ENCODE results near the gene ATP2B1.

Gene ATP2B1

DNA sequence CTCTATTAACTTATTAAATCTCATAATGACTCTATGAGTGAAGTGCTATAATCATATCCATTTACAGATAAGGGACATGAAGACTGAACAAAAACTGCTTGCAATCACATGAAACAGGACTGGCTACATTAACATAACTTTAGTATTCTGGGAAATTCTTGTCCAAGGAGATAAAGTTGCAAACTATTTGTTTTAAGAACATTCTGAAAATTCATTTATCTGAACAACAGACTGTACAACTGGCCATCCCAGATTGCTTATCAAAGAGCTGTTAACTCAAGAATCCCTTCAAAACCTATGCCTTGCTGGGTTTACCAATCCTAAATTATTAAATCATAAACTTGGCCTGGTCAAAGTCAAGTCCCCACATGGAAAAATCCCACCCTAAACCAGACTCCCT is 143.6 kb downstream of the ATP2B1 start:
- TF ChIP-seq FOXP2 (optimal IDR thresholded peaks at IDR 0.05; ENCODE audit: borderline replicate concordance, extremely low read depth, extremely low read length, insufficient read depth): no peak
- TF ChIP-seq, protein P1, sequence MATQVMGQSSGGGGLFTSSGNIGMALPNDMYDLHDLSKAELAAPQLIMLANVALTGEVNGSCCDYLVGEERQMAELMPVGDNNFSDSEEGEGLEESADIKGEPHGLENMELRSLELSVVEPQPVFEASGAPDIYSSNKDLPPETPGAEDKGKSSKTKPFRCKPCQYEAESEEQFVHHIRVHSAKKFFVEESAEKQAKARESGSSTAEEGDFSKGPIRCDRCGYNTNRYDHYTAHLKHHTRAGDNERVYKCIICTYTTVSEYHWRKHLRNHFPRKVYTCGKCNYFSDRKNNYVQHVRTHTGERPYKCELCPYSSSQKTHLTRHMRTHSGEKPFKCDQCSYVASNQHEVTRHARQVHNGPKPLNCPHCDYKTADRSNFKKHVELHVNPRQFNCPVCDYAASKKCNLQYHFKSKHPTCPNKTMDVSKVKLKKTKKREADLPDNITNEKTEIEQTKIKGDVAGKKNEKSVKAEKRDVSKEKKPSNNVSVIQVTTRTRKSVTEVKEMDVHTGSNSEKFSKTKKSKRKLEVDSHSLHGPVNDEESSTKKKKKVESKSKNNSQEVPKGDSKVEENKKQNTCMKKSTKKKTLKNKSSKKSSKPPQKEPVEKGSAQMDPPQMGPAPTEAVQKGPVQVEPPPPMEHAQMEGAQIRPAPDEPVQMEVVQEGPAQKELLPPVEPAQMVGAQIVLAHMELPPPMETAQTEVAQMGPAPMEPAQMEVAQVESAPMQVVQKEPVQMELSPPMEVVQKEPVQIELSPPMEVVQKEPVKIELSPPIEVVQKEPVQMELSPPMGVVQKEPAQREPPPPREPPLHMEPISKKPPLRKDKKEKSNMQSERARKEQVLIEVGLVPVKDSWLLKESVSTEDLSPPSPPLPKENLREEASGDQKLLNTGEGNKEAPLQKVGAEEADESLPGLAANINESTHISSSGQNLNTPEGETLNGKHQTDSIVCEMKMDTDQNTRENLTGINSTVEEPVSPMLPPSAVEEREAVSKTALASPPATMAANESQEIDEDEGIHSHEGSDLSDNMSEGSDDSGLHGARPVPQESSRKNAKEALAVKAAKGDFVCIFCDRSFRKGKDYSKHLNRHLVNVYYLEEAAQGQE (IDR thresholded peaks at IDR 0.05; ENCODE audit: insufficient read depth in 1 of 2, low read depth in 2 of 2, low read length in 2 of 2): no peak
- no peak for TF ChIP-seq SIN3A (IDR thresholded peaks at IDR 0.05; ENCODE audit: borderline replicate concordance, insufficient read depth, low read length)
- TF ChIP-seq POLR2AphosphoS5 (IDR thresholded peaks at IDR 0.05; ENCODE audit: low read depth, low read length): no peak
- TF ChIP-seq TAF1 (IDR thresholded peaks at IDR 0.05; ENCODE audit: borderline replicate concordance, insufficient read depth, low read length): no peak

DNA sequence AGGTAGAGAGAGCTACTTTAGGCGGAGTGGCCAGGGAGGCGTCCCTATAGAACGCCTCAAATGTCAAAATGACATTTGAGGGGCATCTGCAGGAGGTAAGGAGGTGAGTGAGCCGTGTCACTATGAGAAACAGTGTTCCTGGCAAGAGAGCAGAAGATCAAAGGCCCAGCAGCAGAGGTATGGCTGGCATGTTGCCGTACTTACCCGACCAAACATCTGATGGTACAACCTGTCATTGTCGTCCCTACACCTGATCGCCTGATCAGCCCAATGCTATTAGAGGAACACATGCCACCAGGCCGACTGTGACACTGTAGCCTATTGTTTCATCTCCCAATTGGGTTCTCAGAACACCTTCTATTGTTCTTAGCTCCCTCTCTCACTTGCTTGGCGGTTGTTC is 148.9 kb downstream of the ATP2B1 start:
- TF ChIP-seq, protein P1 (IDR thresholded peaks at IDR 0.05; ENCODE audit: insufficient read depth in 1 of 2, low read depth in 2 of 2, low read length in 2 of 2): no peak
- TF ChIP-seq POLR2AphosphoS5 (IDR thresholded peaks at IDR 0.05; ENCODE audit: low read depth, low read length): no peak
- TF ChIP-seq TAF1 (IDR thresholded peaks at IDR 0.05; ENCODE audit: borderline replicate concordance, insufficient read depth, low read length): no peak
- no peak for TF ChIP-seq FOXP2 (optimal IDR thresholded peaks at IDR 0.05; ENCODE audit: borderline replicate concordance, extremely low read depth, extremely low read length, insufficient read depth)
- TF ChIP-seq SIN3A (IDR thresholded peaks at IDR 0.05; ENCODE audit: borderline replicate concordance, insufficient read depth, low read length): no peak

DNA sequence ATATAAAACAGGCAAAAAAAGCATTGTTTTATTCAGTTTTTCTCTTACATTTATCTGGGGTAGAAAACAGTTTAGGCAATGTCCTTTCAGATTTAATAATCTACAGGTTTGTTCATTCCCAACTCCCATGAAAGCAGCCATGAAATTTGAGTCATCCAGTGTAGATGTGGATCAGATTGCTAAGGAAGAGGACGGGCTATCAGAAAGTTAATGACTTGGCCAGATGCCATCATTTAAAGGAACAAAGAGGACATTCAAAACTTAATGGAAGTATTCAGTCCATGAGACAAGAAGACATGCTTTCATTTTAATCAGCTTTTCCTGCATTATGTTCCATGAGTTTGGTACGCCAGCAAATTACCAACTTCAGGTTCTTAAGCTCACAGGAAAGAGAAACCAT is 151.7 kb downstream of the ATP2B1 start:
- TF ChIP-seq, protein P1 (IDR thresholded peaks at IDR 0.05; ENCODE audit: insufficient read depth in 1 of 2, low read depth in 2 of 2, low read length in 2 of 2): no peak
- no peak for TF ChIP-seq SIN3A (IDR thresholded peaks at IDR 0.05; ENCODE audit: borderline replicate concordance, insufficient read depth, low read length)
- no peak for TF ChIP-seq TAF1 (IDR thresholded peaks at IDR 0.05; ENCODE audit: borderline replicate concordance, insufficient read depth, low read length)
- TF ChIP-seq FOXP2 (optimal IDR thresholded peaks at IDR 0.05; ENCODE audit: borderline replicate concordance, extremely low read depth, extremely low read length, insufficient read depth): no peak
- no peak for TF ChIP-seq POLR2AphosphoS5 (IDR thresholded peaks at IDR 0.05; ENCODE audit: low read depth, low read length)

DNA sequence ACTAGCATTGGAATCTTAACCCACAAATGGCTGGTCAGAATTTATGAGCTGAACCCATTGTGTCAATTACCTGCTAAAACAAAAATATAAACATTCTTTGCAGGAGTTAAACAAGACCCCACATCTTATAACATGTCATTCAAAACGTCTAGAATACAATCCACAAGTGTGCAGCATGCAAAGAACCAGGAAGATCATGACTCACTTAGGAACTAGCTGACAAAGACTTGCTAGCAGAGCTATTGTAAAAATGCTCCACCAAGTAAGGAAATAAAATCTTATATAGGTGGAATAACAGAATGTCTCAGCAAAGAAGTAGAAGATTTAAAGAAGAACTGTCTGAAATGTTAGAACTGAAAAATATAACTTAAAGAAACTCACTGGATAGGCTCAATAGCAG is 156.3 kb downstream of the ATP2B1 start:
- TF ChIP-seq SIN3A (IDR thresholded peaks at IDR 0.05; ENCODE audit: borderline replicate concordance, insufficient read depth, low read length) (no peak), FOXP2 (optimal IDR thresholded peaks at IDR 0.05; ENCODE audit: borderline replicate concordance, extremely low read depth, extremely low read length, insufficient read depth) (no peak), TAF1 (IDR thresholded peaks at IDR 0.05; ENCODE audit: borderline replicate concordance, insufficient read depth, low read length) (no peak), POLR2AphosphoS5 (IDR thresholded peaks at IDR 0.05; ENCODE audit: low read depth, low read length) (no peak)
- TF ChIP-seq, protein P1 (IDR thresholded peaks at IDR 0.05; ENCODE audit: insufficient read depth in 1 of 2, low read depth in 2 of 2, low read length in 2 of 2): no peak

DNA sequence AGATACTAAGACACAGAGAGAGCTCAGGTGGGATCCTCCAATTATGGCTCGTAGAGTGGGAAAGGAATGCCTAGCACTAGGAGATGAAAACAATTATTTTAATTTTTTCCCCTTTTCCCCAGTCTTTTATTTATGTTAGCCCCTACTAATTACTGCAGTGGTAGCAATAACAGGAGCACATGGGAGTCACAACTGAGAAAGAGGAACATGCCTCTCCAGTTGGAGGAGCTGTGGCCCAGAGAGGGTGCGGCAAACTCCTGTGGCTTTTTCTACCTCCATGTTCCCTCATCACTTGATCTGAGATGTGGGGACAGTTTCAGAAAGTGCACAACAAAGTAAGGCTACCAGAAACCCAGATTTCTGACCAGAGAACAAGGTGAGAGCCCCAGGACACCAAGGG is 156.9 kb downstream of the ATP2B1 start:
- TF ChIP-seq SIN3A (IDR thresholded peaks at IDR 0.05; ENCODE audit: borderline replicate concordance, insufficient read depth, low read length) (no peak), FOXP2 (optimal IDR thresholded peaks at IDR 0.05; ENCODE audit: borderline replicate concordance, extremely low read depth, extremely low read length, insufficient read depth) (no peak), POLR2AphosphoS5 (IDR thresholded peaks at IDR 0.05; ENCODE audit: low read depth, low read length) (no peak), TAF1 (IDR thresholded peaks at IDR 0.05; ENCODE audit: borderline replicate concordance, insufficient read depth, low read length) (no peak)
- TF ChIP-seq, protein P1 (IDR thresholded peaks at IDR 0.05; ENCODE audit: insufficient read depth in 1 of 2, low read depth in 2 of 2, low read length in 2 of 2): no peak
